Loucy (cell line): Measurements from ENCODE around the gene TRH.
A peak's percentile ranks its signal among the peaks of the same experiment; 100 is the strongest.

Experiments used
- EZH2phosphoT487 ChIP-seq: fragments of 200-600 bp; IDR thresholded peaks from 2 replicates; pipeline ENCODE4 v1.6.1; 2018; ENCODE audit warnings: antibody characterized with exemption, mild to moderate bottlenecking, moderate library complexity, borderline replicate concordance
- TF ChIP-seq, protein P1 (sequence below): fragments of 200-600 bp; sonication (generic); conservative IDR thresholded peaks from 2 replicates; pipeline ENCODE4 v1.5.1; 2014; ENCODE audit warnings: mild to moderate bottlenecking, antibody characterized with exemption, low read length

DNA sequence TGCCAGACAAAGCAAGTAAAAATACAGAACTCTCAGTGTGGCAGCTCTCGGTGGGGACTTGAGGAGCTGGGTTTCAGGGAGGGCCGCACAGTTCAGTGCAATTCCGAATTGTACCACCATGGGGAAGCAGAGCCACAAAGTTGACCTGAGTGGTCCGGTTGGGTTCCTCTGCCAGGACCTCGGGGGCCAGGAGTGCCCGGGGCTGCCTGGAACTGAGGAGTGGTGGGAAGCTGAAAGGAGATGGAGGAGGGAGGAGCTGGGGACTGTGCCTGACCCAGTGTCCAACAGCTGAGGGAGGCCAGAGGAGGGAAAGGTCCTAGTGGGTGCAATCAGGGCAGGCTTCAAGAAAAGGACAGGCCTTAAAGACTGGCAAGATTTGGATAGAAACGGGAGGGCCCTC is 32.2 kb upstream of the TRH start:
- TF ChIP-seq, protein P1, sequence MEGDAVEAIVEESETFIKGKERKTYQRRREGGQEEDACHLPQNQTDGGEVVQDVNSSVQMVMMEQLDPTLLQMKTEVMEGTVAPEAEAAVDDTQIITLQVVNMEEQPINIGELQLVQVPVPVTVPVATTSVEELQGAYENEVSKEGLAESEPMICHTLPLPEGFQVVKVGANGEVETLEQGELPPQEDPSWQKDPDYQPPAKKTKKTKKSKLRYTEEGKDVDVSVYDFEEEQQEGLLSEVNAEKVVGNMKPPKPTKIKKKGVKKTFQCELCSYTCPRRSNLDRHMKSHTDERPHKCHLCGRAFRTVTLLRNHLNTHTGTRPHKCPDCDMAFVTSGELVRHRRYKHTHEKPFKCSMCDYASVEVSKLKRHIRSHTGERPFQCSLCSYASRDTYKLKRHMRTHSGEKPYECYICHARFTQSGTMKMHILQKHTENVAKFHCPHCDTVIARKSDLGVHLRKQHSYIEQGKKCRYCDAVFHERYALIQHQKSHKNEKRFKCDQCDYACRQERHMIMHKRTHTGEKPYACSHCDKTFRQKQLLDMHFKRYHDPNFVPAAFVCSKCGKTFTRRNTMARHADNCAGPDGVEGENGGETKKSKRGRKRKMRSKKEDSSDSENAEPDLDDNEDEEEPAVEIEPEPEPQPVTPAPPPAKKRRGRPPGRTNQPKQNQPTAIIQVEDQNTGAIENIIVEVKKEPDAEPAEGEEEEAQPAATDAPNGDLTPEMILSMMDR: peak; percentile 93
- no peak for TF ChIP-seq EZH2phosphoT487
